Thoracic aorta (tissue), 2 donors: ENCODE results near the gene LYPD6. TPM values are rescaled to one million over a fixed set of nuclear protein-coding genes. Genes with fewer than 3 reads are reported as not detected.

Source experiments
- ATAC-seq: fragments of 150-250 bp; one replicate; pipeline ENCODE4 v1.8.0; 2017; ENCODE audit warnings: low read depth; ENCODE audit not compliant: insufficient number of reproducible peaks, low FRiP score
- DNase-seq: peaks from one replicate; pipeline ENCODE4 v3.0.0-alpha.2; 2020; ENCODE audit warnings: low spot score
- H3K27ac ChIP-seq, 2 donors: fragments of 200-600 bp; sonication (generic); 1 replicate in 1 of 2; 2 replicates in 1 of 2; pipeline ENCODE4 v1.5.1; 2016; ENCODE audit warnings: mild to moderate bottlenecking in 2 of 2, moderate library complexity in 2 of 2
- H3K27me3 ChIP-seq: fragments of 200-600 bp; sonication (generic); replicated peaks from 2 replicates; pipeline ENCODE4 v1.6.0; 2016; ENCODE audit warnings: mild to moderate bottlenecking; ENCODE audit not compliant: insufficient read depth
- H3K36me3 ChIP-seq: fragments of 200-600 bp; sonication (generic); one replicate; pipeline ENCODE4 v1.5.1; 2016
- H3K4me1 ChIP-seq, 2 donors: fragments of 200-600 bp; sonication (generic); 1 replicate in 1 of 2; 2 replicates in 1 of 2; pipeline versions ENCODE4 v1.5.1 to v1.6.0; 2016; ENCODE audit warnings: low read depth in 2 of 2, mild to moderate bottlenecking in 1 of 2; ENCODE audit not compliant: control insufficient read depth in 1 of 2
- H3K4me3 ChIP-seq: fragments of 200-600 bp; sonication (generic); 2 replicates; pipeline ENCODE4 v1.5.1; 2016; ENCODE audit warnings: mild to moderate bottlenecking
- H3K9me3 ChIP-seq: fragments of 200-600 bp; sonication (generic); 2 replicates; pipeline ENCODE4 v1.5.1; 2016
- CTCF ChIP-seq: fragments of 200-600 bp; sonication (generic); IDR thresholded peaks from one replicate; pipeline ENCODE4 v1.5.1; 2019; ENCODE audit warnings: antibody characterized with exemption
- total RNA-seq, 2 donors: library from RNA; depleted of rRNA; stranded (reverse); fragments of >200 nt; gene quantifications; one replicate each; pipeline versions ENCODE4 v1.1.0 to v1.2.3, GENCODE V29; 2016

The LYPD6 gene
- total RNA-seq, 2 donors from 2014 or later: 0.27 to 0.28 TPM

GRCh38 chr2:149473521-149473920, 143.1 kb downstream of the LYPD6 start:
- TF ChIP-seq CTCF: no peak

GRCh38 chr2:149483004-149483605, 152.7 kb downstream of the LYPD6 start:
- TF ChIP-seq CTCF: no peak
- H3K27ac ChIP-seq: no peak overlapping the region
- no peak overlapping the region for H3K4me3 ChIP-seq
- no peaks in the 10 kb centered on the region for H3K9me3 ChIP-seq
- ATAC-seq (no peak), DNase-seq (no peak)
- no peaks in the 10 kb centered on the region for H3K27me3 ChIP-seq
- H3K36me3 ChIP-seq: no peaks in the 10 kb centered on the region
- no peaks in the 10 kb centered on the region for H3K4me1 ChIP-seq

More at GRCh38 chr2:149473521-149473920, 143.1 kb downstream of the LYPD6 start:
- no peak overlapping the region for H3K4me3 ChIP-seq
- H3K9me3 ChIP-seq: no peaks in the 10 kb centered on the region
- no peak for ATAC-seq
- DNase-seq: no peak
- H3K27me3 ChIP-seq: no peaks in the 10 kb centered on the region
- no peak overlapping the region for H3K27ac ChIP-seq
- H3K4me1 ChIP-seq: no peaks in the 10 kb centered on the region
- no peaks in the 10 kb centered on the region for H3K36me3 ChIP-seq

GRCh38 chr2:149486664-149487063, 156.3 kb downstream of the LYPD6 start:
- no peaks in the 10 kb centered on the region for H3K4me1 ChIP-seq
- no peak overlapping the region for H3K4me3 ChIP-seq
- DNase-seq: no peak
- H3K36me3 ChIP-seq: no peaks in the 10 kb centered on the region
- no peak for TF ChIP-seq CTCF
- H3K9me3 ChIP-seq: no peaks in the 10 kb centered on the region
- no peak for ATAC-seq
- H3K27ac ChIP-seq: no peak overlapping the region
- H3K27me3 ChIP-seq: no peaks in the 10 kb centered on the region

- DNase-seq: no peak
- H3K27ac ChIP-seq: no peak overlapping the region
Measured at GRCh38 chr2:149487189-149487588, 156.8 kb downstream of the LYPD6 start.

More at GRCh38 chr2:149487189-149487588, 156.8 kb downstream of the LYPD6 start:
- no peak for ATAC-seq
- Histone ChIP-seq H3K9me3 (no peaks in the 10 kb centered on the region), H3K27me3 (no peaks in the 10 kb centered on the region), H3K4me1 (no peaks in the 10 kb centered on the region), H3K36me3 (no peaks in the 10 kb centered on the region), H3K4me3 (no peak overlapping the region)
- no peak for TF ChIP-seq CTCF
